Fibroblast of lung (primary cell): ENCODE data around the gene STARD13. TPM values are rescaled to one million over a fixed set of nuclear protein-coding genes. Genes with fewer than 3 reads are reported as not detected.

Experiments
- DNase-seq, 2 donors: peaks; one replicate each; pipeline versions ENCODE4 v3.0.0 to v3.0.0-alpha.2; 2010; ENCODE audit warnings: low read depth in 2 of 2
- H2AFZ ChIP-seq: 2 replicates; pipeline ENCODE4 v1.5.1; 2012; ENCODE audit warnings: low read length, control low read depth, inconsistent platforms
- H3K27ac ChIP-seq: 2 replicates; pipeline ENCODE4 v1.5.1; 2011; ENCODE audit warnings: low read length, control low read depth; ENCODE audit not compliant: insufficient read depth
- H3K27me3 ChIP-seq: 2 replicates; pipeline ENCODE4 v1.5.1; 2011; ENCODE audit warnings: mild to moderate bottlenecking, low read length; ENCODE audit not compliant: control insufficient read depth, insufficient read depth
- H3K36me3 ChIP-seq: 2 replicates; pipeline ENCODE4 v1.5.1; 2011; ENCODE audit warnings: low read length; ENCODE audit not compliant: control insufficient read depth, insufficient read depth
- H3K4me1 ChIP-seq: 2 replicates; pipeline ENCODE4 v1.5.1; 2011; ENCODE audit warnings: low read length; ENCODE audit not compliant: control insufficient read depth, insufficient read depth; ENCODE audit errors: extremely low read depth
- H3K4me2 ChIP-seq: 2 replicates; pipeline ENCODE4 v1.5.1; 2011; ENCODE audit warnings: low read length, control low read depth; ENCODE audit not compliant: insufficient read depth; ENCODE audit errors: extremely low read depth
- H3K4me3 ChIP-seq, 4 experiments: fragments of 200-600 bp in 1 of 4; sonication (generic) in 1 of 4; replicated peaks in 1 of 4; 2 replicates each; pipeline ENCODE4 v1.5.1; 2011 to 2016; ENCODE audit warnings: low read length in 4 of 4, low read depth in 3 of 4, mild to moderate bottlenecking in 3 of 4, control low read depth in 2 of 4, inconsistent platforms in 1 of 4, mixed read lengths in 1 of 4; ENCODE audit not compliant: insufficient read depth in 1 of 4; ENCODE audit errors: control extremely low read depth in 1 of 4
- H3K79me2 ChIP-seq: 2 replicates; pipeline ENCODE4 v1.5.1; 2012; ENCODE audit warnings: mild to moderate bottlenecking, low read length, inconsistent platforms; ENCODE audit not compliant: control insufficient read depth, insufficient read depth
- H3K9ac ChIP-seq: 2 replicates; pipeline ENCODE4 v1.5.1; 2011; ENCODE audit warnings: mild to moderate bottlenecking, low read length, control low read depth; ENCODE audit not compliant: insufficient read depth
- H3K9me3 ChIP-seq: 2 replicates; pipeline ENCODE4 v1.5.1; 2012; ENCODE audit warnings: low read depth, low read length; ENCODE audit not compliant: control insufficient read depth, insufficient read depth
- H4K20me1 ChIP-seq: 2 replicates; pipeline ENCODE4 v1.5.1; 2011; ENCODE audit warnings: low read length; ENCODE audit not compliant: control insufficient read depth, insufficient read depth; ENCODE audit errors: extremely low read depth
- EZH2 ChIP-seq: IDR thresholded peaks from 2 replicates; pipeline ENCODE4 v1.5.1; 2012; ENCODE audit warnings: low read length, control low read depth, mild to moderate bottlenecking; ENCODE audit errors: missing control alignments
- polyA plus RNA-seq, 2 donors: library from polyadenylated mRNA; depleted of rRNA in 1 of 2; stranded (reverse) in 1 of 2; unstranded in 1 of 2; fragments of >200 nt; gene quantifications; 2 replicates each; pipeline ENCODE4 v1.2.1, GENCODE V29; 2011 to 2012; ENCODE audit warnings: missing spikeins in 1 of 2
- total RNA-seq: library from RNA; depleted of rRNA; stranded (reverse); fragments of >200 nt; gene quantifications from 2 replicates; pipeline ENCODE4 v1.2.1, GENCODE V29; 2014
- TF ChIP-seq, protein P1 (sequence below), 2 donors: IDR thresholded peaks in 1 of 2; conservative IDR thresholded peaks in 1 of 2; 1 replicate in 1 of 2; 2 replicates in 1 of 2; pipeline ENCODE4 v1.5.1; 2011 to 2012; ENCODE audit warnings: low read length in 2 of 2, control low read depth in 1 of 2, inconsistent platforms in 1 of 2, low read depth in 1 of 2, mild to moderate bottlenecking in 1 of 2

The STARD13 gene
- total and polyA plus RNA-seq, 2 donors (not counting 1 experiment from before 2014, with no cell fraction given): 25.2 to 44.6 TPM

DNA sequence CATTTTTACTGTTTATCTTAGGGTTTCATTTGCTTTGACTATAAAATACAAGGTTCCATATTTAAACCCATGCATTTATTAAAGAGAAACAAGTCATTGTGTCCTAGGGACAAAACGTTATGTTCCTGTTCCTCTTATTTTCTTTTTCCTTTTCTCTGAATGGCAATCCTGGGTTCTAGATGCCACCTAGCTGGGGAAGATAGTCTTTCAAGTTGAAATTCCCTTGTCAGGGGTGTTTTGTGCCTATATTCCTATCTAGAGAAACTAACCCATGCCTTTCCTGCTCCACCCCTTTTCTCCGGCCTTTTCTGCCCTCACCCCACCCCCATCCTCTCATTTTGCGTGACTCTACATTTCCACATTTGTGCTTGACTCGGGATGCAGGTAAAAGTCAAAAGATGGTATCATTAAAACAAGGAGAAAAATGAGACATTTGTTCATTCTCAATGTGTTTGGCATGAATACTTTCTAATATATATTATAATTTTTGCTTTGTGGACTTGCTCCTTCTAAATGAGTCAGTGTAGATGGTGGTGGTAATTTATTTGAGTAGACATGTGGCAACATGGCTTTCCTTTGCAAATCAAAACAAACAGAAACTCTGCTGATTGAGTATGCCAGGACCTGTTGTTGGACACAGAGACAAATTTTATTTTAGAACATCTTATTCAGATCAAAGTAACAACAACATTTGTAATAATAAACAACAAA lies 26.8 kb upstream of the STARD13 start:
- Histone ChIP-seq H3K9me3 (no peaks in the 10 kb centered on the region), H4K20me1 (no peaks in the 10 kb centered on the region), H3K4me1 (no peaks in the 10 kb centered on the region), H3K4me3 (no peak overlapping the region), H3K36me3 (no peaks in the 10 kb centered on the region), H3K4me2 (no peak overlapping the region), H3K9ac (no peak overlapping the region), H3K27ac (no peak overlapping the region), H3K27me3 (no peaks in the 10 kb centered on the region), H2AFZ (no peak overlapping the region), H3K79me2 (no peaks in the 10 kb centered on the region)
- TF ChIP-seq EZH2: no peak
- TF ChIP-seq, protein P1, sequence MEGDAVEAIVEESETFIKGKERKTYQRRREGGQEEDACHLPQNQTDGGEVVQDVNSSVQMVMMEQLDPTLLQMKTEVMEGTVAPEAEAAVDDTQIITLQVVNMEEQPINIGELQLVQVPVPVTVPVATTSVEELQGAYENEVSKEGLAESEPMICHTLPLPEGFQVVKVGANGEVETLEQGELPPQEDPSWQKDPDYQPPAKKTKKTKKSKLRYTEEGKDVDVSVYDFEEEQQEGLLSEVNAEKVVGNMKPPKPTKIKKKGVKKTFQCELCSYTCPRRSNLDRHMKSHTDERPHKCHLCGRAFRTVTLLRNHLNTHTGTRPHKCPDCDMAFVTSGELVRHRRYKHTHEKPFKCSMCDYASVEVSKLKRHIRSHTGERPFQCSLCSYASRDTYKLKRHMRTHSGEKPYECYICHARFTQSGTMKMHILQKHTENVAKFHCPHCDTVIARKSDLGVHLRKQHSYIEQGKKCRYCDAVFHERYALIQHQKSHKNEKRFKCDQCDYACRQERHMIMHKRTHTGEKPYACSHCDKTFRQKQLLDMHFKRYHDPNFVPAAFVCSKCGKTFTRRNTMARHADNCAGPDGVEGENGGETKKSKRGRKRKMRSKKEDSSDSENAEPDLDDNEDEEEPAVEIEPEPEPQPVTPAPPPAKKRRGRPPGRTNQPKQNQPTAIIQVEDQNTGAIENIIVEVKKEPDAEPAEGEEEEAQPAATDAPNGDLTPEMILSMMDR (conservative IDR thresholded peaks at IDR 0.05 in 1 of 2, IDR thresholded peaks at IDR 0.05 in 1 of 2; ENCODE audit: low read depth in 1 of 2, low read length in 2 of 2): peak; percentile 20 to 32
- peak; percentile 14 to 58 for DNase-seq

DNA sequence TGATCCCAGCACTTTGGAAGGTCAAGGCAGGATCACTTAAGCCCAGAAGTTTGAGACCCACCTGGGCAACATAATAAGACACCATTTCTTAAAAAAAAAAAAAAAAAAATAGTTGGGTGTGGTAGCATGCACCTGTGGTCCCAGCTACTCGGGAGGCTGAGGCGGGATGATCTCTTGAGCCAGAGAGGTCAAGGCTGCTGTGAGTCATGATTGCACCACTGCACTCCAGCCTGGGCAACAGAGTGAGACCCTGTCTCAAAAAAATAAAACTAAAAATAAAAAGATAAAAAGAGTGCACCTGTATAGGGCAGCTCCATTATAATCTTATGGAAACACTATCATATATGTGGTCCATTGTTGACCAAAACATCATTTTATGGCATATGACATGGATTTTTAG lies 25.5 kb upstream of the STARD13 start:
- no peak overlapping the region for H3K4me3 ChIP-seq
- no peaks in the 10 kb centered on the region for H4K20me1 ChIP-seq

DNA sequence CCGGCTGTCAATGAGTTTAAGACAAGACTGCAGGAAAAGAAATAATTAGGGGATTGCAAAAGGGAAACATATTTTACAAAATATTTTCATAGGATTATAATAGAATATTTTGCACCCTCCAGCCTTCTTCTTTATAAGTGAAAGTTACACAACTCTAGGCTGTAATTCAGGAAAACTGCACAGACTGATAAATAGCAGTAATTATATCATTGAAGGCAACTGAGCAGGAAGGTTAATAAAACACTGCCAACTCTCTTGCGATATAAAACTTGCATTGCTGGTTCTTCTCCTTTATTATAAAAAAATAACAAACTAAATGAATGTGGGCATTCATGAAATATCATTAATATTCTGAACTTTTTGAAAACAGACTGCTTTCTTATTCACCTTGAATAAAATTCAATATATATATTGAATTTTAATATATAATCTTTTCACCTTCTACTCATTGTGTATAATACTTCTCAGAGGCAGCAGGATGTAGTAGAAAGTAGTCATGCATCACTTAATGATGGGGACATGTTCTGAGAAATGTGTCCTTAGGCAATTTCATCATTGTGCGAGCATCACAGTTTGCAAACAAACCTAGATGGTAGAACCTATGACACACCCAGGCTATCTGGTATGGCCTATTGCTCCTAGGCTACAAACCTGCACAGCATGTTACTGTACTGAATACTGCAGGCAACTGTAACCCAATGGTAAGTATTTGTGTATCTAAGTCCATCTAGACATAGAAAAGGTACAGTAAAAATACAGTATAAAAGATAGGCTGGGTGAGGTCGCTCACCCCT lies 24.9 kb upstream of the STARD13 start:
- H3K4me2 ChIP-seq: no peak overlapping the region
- no peak overlapping the region for H3K9ac ChIP-seq
- no peak overlapping the region for H2AFZ ChIP-seq
- H3K4me1 ChIP-seq: no peaks in the 10 kb centered on the region
- no peaks in the 10 kb centered on the region for H3K27me3 ChIP-seq
- H3K9me3 ChIP-seq: no peaks in the 10 kb centered on the region
- no peak for DNase-seq
- no peak overlapping the region for H3K4me3 ChIP-seq
- no peak for TF ChIP-seq EZH2
- TF ChIP-seq, protein P1 (conservative IDR thresholded peaks at IDR 0.05 in 1 of 2, IDR thresholded peaks at IDR 0.05 in 1 of 2; ENCODE audit: low read depth in 1 of 2, low read length in 2 of 2): no peak
- H4K20me1 ChIP-seq: no peaks in the 10 kb centered on the region
- no peak overlapping the region for H3K27ac ChIP-seq
- peaks cover under 1% of the 10 kb centered on the region for H3K79me2 ChIP-seq
- H3K36me3 ChIP-seq: no peaks in the 10 kb centered on the region

More for the DNA sequence above, 25.5 kb upstream of the STARD13 start:
- DNase-seq: no peak
- no peak overlapping the region for H3K4me2 ChIP-seq
- no peaks in the 10 kb centered on the region for H3K9me3 ChIP-seq
- H3K79me2 ChIP-seq: no peaks in the 10 kb centered on the region
- no peak overlapping the region for H3K9ac ChIP-seq
- H3K27ac ChIP-seq: no peak overlapping the region
- H3K36me3 ChIP-seq: no peaks in the 10 kb centered on the region
- no peaks in the 10 kb centered on the region for H3K4me1 ChIP-seq
- TF ChIP-seq, protein P1 (conservative IDR thresholded peaks at IDR 0.05 in 1 of 2, IDR thresholded peaks at IDR 0.05 in 1 of 2; ENCODE audit: low read depth in 1 of 2, low read length in 2 of 2): no peak
- TF ChIP-seq EZH2: no peak
- no peaks in the 10 kb centered on the region for H3K27me3 ChIP-seq
- no peak overlapping the region for H2AFZ ChIP-seq
